SJSA1 (cell line): ENCODE data around the gene SGSM1. TPM values are rescaled to one million over a fixed set of nuclear protein-coding genes. Genes with fewer than 3 reads are reported as not detected.
A peak's percentile ranks its signal among the peaks of the same experiment; 100 is the strongest.

Experiments used
- DNase-seq, 2 experiments: peaks; one replicate each; pipeline ENCODE4 v3.0.0-alpha.2; 2015 to 2020; ENCODE audit warnings: low spot score in 2 of 2, low read depth in 1 of 2
- H3K27ac ChIP-seq: fragments of 250-450 bp; sonication (Bioruptor Pico); 2 replicates; pipeline ENCODE4 v1.5.1; 2020; ENCODE audit warnings: mild to moderate bottlenecking, moderate library complexity
- H3K27me3 ChIP-seq: fragments of 250-450 bp; sonication (Bioruptor Pico); replicated peaks from 2 replicates; pipeline ENCODE4 v1.5.1; 2020; ENCODE audit warnings: mild to moderate bottlenecking, moderate library complexity
- H3K36me3 ChIP-seq: fragments of 250-450 bp; sonication (Bioruptor Pico); 2 replicates; pipeline ENCODE4 v1.5.1; 2020; ENCODE audit warnings: mild to moderate bottlenecking
- H3K4me1 ChIP-seq: fragments of 250-450 bp; sonication (Bioruptor Pico); replicated peaks from 2 replicates; pipeline ENCODE4 v1.6.1; 2021; ENCODE audit warnings: mild to moderate bottlenecking
- H3K4me3 ChIP-seq: fragments of 250-450 bp; sonication (Bioruptor Pico); 2 replicates; pipeline ENCODE4 v1.5.1; 2020; ENCODE audit warnings: mild to moderate bottlenecking
- H3K9me3 ChIP-seq: fragments of 250-450 bp; sonication (Bioruptor Pico); replicated peaks from 2 replicates; pipeline ENCODE4 v1.5.1; 2020; ENCODE audit warnings: mild to moderate bottlenecking
- total RNA-seq: library from RNA; depleted of rRNA; stranded (reverse); fragments of >200 nt; shearing (Covaris generic); gene quantifications from 2 replicates; pipeline ENCODE4 v1.2.3, GENCODE V29; 2014

The SGSM1 gene
- total RNA-seq, 1 experiment from 2014 or later = not detected

GRCh38 chr22:24868979-24869378 is 63.0 kb downstream of the SGSM1 start:
- Histone ChIP-seq H3K27ac (no peak overlapping the region), H3K9me3 (no peaks in the 10 kb centered on the region), H3K4me3 (no peak overlapping the region), H3K36me3 (no peaks in the 10 kb centered on the region), H3K27me3 (peaks cover 14% of the 10 kb centered on the region), H3K4me1 (no peaks in the 10 kb centered on the region)
- DNase-seq = no peak

GRCh38 chr22:24871611-24872205 is 65.7 kb downstream of the SGSM1 start:
- Histone ChIP-seq H3K36me3 (no peaks in the 10 kb centered on the region), H3K27ac (no peak overlapping the region), H3K27me3 (peaks cover 11% of the 10 kb centered on the region), H3K9me3 (no peaks in the 10 kb centered on the region), H3K4me3 (no peak overlapping the region), H3K4me1 (no peaks in the 10 kb centered on the region)
- no peak for DNase-seq

- Histone ChIP-seq H3K4me1 (no peaks in the 10 kb centered on the region), H3K27me3 (peaks cover 4% of the 10 kb centered on the region; the same call in 1 of the 2 replicates), H3K27ac (no peak overlapping the region), H3K9me3 (no peaks in the 10 kb centered on the region), H3K4me3 (no peak overlapping the region), H3K36me3 (no peaks in the 10 kb centered on the region)
- DNase-seq = no peak
These were observed 67.2 kb downstream of the SGSM1 start for GRCh38 chr22:24873226-24873625.

GRCh38 chr22:24875862-24876506 is 70.0 kb downstream of the SGSM1 start:
- Histone ChIP-seq H3K36me3 (no peaks in the 10 kb centered on the region), H3K27me3 (0 out of 2 replicates have a peak, but pooled peaks cover 4% of the 10 kb centered on the region), H3K9me3 (no peaks in the 10 kb centered on the region), H3K27ac (no peak overlapping the region), H3K4me3 (no peak overlapping the region), H3K4me1 (no peaks in the 10 kb centered on the region)
- no peak for DNase-seq

GRCh38 chr22:24876700-24877099 is 70.7 kb downstream of the SGSM1 start:
- Histone ChIP-seq H3K4me3 (no peak overlapping the region), H3K9me3 (no peaks in the 10 kb centered on the region), H3K27ac (no peak overlapping the region), H3K36me3 (no peaks in the 10 kb centered on the region), H3K4me1 (no peaks in the 10 kb centered on the region), H3K27me3 (0 out of 2 replicates have a peak, but pooled peaks cover 3% of the 10 kb centered on the region)
- no peak for DNase-seq

- Histone ChIP-seq H3K27ac (no peak overlapping the region), H3K4me3 (no peak overlapping the region), H3K36me3 (no peaks in the 10 kb centered on the region), H3K9me3 (no peaks in the 10 kb centered on the region), H3K27me3 (no peaks in the 10 kb centered on the region), H3K4me1 (no peaks in the 10 kb centered on the region)
- no peak for DNase-seq
These were observed 73.0 kb downstream of the SGSM1 start for GRCh38 chr22:24878969-24879368.

- H3K27ac ChIP-seq = no peak overlapping the region
- H3K36me3 ChIP-seq = no peaks in the 10 kb centered on the region
- H3K4me3 ChIP-seq = no peak overlapping the region
- H3K4me1 ChIP-seq = no peaks in the 10 kb centered on the region
- no peaks in the 10 kb centered on the region for H3K9me3 ChIP-seq
- no peaks in the 10 kb centered on the region for H3K27me3 ChIP-seq
- no peak for DNase-seq
These were observed 77.4 kb downstream of the SGSM1 start for GRCh38 chr22:24883432-24883831.

GRCh38 chr22:24887260-24887659 is 81.2 kb downstream of the SGSM1 start:
- Histone ChIP-seq H3K4me3 (no peak overlapping the region), H3K27ac (no peak overlapping the region), H3K9me3 (no peaks in the 10 kb centered on the region), H3K4me1 (no peaks in the 10 kb centered on the region), H3K27me3 (no peaks in the 10 kb centered on the region), H3K36me3 (no peaks in the 10 kb centered on the region)
- DNase-seq = no peak

GRCh38 chr22:24893341-24894070 is 87.5 kb downstream of the SGSM1 start:
- H3K27ac ChIP-seq = no peak overlapping the region
- no peaks in the 10 kb centered on the region for H3K9me3 ChIP-seq
- no peaks in the 10 kb centered on the region for H3K36me3 ChIP-seq
- no peak for DNase-seq
- no peaks in the 10 kb centered on the region; the same call in 1 of the 2 replicates for H3K27me3 ChIP-seq
- peaks cover 13% of the 10 kb centered on the region for H3K4me1 ChIP-seq
- H3K4me3 ChIP-seq = no peak overlapping the region

- Histone ChIP-seq H3K4me3 (no peak overlapping the region), H3K4me1 (peaks cover 13% of the 10 kb centered on the region), H3K27ac (no peak overlapping the region), H3K9me3 (no peaks in the 10 kb centered on the region), H3K36me3 (no peaks in the 10 kb centered on the region), H3K27me3 (no peaks in the 10 kb centered on the region; the same call in 1 of the 2 replicates)
- peak; percentile 64 to 83 for DNase-seq
These were observed 88.4 kb downstream of the SGSM1 start for GRCh38 chr22:24894220-24894975.

- Histone ChIP-seq H3K27me3 (no peaks in the 10 kb centered on the region; the same call in 1 of the 2 replicates), H3K4me1 (peaks cover 13% of the 10 kb centered on the region), H3K27ac (no peak overlapping the region), H3K9me3 (no peaks in the 10 kb centered on the region), H3K4me3 (no peak overlapping the region), H3K36me3 (no peaks in the 10 kb centered on the region)
- no peak for DNase-seq
These were observed 89.0 kb downstream of the SGSM1 start for GRCh38 chr22:24894998-24895397.

GRCh38 chr22:24901448-24901847 is 95.4 kb downstream of the SGSM1 start:
- no peak for DNase-seq
- Histone ChIP-seq H3K4me1 (no peaks in the 10 kb centered on the region), H3K36me3 (no peaks in the 10 kb centered on the region), H3K9me3 (peaks cover 5% of the 10 kb centered on the region; the same call in 1 of the 2 replicates), H3K4me3 (no peak overlapping the region), H3K27ac (no peak overlapping the region), H3K27me3 (no peaks in the 10 kb centered on the region; the same call in 1 of the 2 replicates)

GRCh38 chr22:24905909-24906308 is 99.9 kb downstream of the SGSM1 start:
- Histone ChIP-seq H3K4me1 (no peaks in the 10 kb centered on the region), H3K9me3 (peaks cover 5% of the 10 kb centered on the region; the same call in 1 of the 2 replicates), H3K36me3 (no peaks in the 10 kb centered on the region), H3K4me3 (no peak overlapping the region), H3K27ac (no peak overlapping the region), H3K27me3 (no peaks in the 10 kb centered on the region; the same call in 1 of the 2 replicates)
- DNase-seq = no peak
